Stimulated activated naive CD8-positive, alpha-beta T cell treated with anti-CD3 and anti-CD28 coated beads, Interleukin-15, amount 100 ng/mL, for 72 hours (primary cell): ENCODE measurements around the gene LONRF3.
A peak's percentile ranks its signal among the peaks of the same experiment; 100 is the strongest.

Source experiments
- ATAC-seq: fragments of 150-1000 bp; cut with Tn5 transposase; 2 replicates; pipeline ENCODE4 v1.10.0; 2021; ENCODE audit warnings: mild to moderate bottlenecking, moderate library complexity
- DNase-seq, 2 donors: peaks; one replicate each; pipeline ENCODE4 v3.0.0; 2021 to 2022
- H3K27ac Mint-ChIP-seq, 2 donors: one replicate each; pipeline ENCODE4 v1.8.0; 2022; ENCODE audit warnings: mild to moderate bottlenecking in 2 of 2, mixed read lengths in 2 of 2, moderate library complexity in 2 of 2
- H3K27me3 Mint-ChIP-seq: one replicate; pipeline ENCODE4 v1.8.0; 2022; ENCODE audit warnings: mixed read lengths
- H3K4me1 Mint-ChIP-seq: one replicate; pipeline ENCODE4 v1.8.0; 2022; ENCODE audit warnings: mild to moderate bottlenecking, mixed read lengths
- H3K4me3 Mint-ChIP-seq, 2 donors: one replicate each; pipeline ENCODE4 v1.8.0; 2022; ENCODE audit warnings: mild to moderate bottlenecking in 2 of 2, mixed read lengths in 2 of 2, moderate library complexity in 1 of 2
- H3K9me3 Mint-ChIP-seq, 2 donors: one replicate each; pipeline ENCODE4 v1.8.0; 2022; ENCODE audit warnings: mixed read lengths in 2 of 2

The LONRF3 gene

GRCh38 chrX:119042996-119043395, 68.6 kb downstream of the LONRF3 start:
- no peaks in the 10 kb centered on the region for H3K4me1 Mint-ChIP-seq
- no peak overlapping the region for H3K27ac Mint-ChIP-seq
- H3K27me3 Mint-ChIP-seq = peaks cover 8% of the 10 kb centered on the region
- no peaks in the 10 kb centered on the region for H3K9me3 Mint-ChIP-seq
- ATAC-seq (no peak), DNase-seq (no peak)
- no peak overlapping the region for H3K4me3 Mint-ChIP-seq

DNA sequence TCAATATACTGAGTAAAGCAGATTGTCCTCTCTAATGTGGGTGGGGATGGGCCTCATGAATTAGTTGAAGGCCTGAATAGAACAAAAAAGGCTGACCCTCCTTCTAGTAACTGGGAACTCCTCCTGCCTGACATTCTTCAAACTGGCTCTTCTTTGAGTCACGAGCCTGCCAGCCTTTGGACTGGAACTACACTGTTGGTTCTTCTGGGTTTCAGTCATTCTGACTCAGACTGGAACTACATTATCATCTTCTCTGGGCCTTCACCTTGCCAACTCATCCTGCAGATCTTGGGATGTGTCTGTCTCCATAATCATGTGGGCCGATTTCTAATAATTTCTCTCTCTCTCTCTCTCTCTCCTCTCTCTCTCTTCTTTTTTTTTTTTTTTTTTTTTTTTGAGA, 71.5 kb downstream of the LONRF3 start:
- ATAC-seq (no peak), DNase-seq (no peak)
- peaks cover 16% of the 10 kb centered on the region for H3K27me3 Mint-ChIP-seq
- H3K4me3 Mint-ChIP-seq = no peak overlapping the region
- H3K4me1 Mint-ChIP-seq = no peaks in the 10 kb centered on the region
- no peak overlapping the region for H3K27ac Mint-ChIP-seq
- H3K9me3 Mint-ChIP-seq = no peaks in the 10 kb centered on the region

- H3K4me3 Mint-ChIP-seq = no peak overlapping the region
- H3K4me1 Mint-ChIP-seq = no peaks in the 10 kb centered on the region
- ATAC-seq = no peak
- H3K27ac Mint-ChIP-seq = no peak overlapping the region
- H3K27me3 Mint-ChIP-seq = no peaks in the 10 kb centered on the region
- no peaks in the 10 kb centered on the region for H3K9me3 Mint-ChIP-seq
- no peak for DNase-seq
Observed at GRCh38 chrX:119055687-119056086, 81.3 kb downstream of the LONRF3 start.

DNA sequence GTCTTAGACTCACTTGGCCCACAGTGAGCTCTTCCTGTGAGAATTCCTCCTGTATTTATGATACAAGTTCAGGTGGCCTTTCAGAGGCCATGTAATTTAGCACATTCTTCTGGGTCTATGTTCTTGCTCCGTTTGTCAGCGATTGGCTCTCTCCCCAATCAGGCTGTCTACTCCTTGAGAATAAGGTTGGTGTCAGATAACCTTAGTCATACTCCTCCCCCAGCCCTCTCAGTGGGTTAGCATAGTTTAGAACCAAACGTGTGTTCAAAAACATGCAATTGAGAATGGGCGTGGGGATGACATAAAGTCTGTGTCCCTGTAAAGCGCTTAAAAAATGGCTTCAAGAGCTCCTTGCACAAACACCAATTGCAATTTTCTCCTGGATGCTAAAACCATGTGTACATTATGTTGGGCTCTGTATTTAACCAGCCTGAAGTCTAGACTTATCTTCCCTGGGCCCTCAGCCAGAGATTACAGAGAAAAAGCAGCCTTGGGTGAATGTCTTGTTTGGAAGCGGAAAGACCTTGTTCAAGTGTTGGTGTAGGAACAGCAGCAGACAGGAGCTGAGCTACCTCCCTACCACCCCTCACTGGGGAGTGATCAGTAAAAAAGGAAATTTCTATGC, 88.4 kb downstream of the LONRF3 start:
- H3K27me3 Mint-ChIP-seq = no peaks in the 10 kb centered on the region
- no peak for DNase-seq

DNA sequence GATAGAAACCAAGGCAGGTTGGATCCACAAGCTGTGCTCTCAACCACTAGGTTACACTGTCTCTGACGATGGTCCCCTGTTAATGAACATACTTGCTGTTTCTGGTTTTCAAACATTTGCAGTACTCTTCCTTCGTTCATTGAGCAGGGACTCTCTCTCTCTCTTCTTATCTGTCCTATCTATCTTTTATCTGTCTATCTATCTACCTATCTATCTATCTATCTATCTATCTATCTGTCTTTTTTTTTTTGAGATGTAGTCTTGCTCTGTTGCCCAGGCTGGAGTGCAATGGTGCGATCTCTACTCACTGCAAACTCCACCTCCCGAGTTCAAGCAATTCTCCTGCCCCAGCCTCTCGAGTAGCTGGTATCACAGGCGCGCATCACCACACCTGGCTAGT, 89.0 kb downstream of the LONRF3 start:
- H3K9me3 Mint-ChIP-seq = no peaks in the 10 kb centered on the region
- DNase-seq = no peak
- no peaks in the 10 kb centered on the region for H3K4me1 Mint-ChIP-seq
- H3K27me3 Mint-ChIP-seq = no peaks in the 10 kb centered on the region
- peak overlapping the region in 1 of 2 donors; percentile 2 for H3K27ac Mint-ChIP-seq
- H3K4me3 Mint-ChIP-seq = no peak overlapping the region
- no peak for ATAC-seq

More for the DNA sequence above, 88.4 kb downstream of the LONRF3 start:
- H3K27ac Mint-ChIP-seq = no peak overlapping the region
- no peak for ATAC-seq
- no peak overlapping the region for H3K4me3 Mint-ChIP-seq
- H3K9me3 Mint-ChIP-seq = no peaks in the 10 kb centered on the region
- no peaks in the 10 kb centered on the region for H3K4me1 Mint-ChIP-seq

DNA sequence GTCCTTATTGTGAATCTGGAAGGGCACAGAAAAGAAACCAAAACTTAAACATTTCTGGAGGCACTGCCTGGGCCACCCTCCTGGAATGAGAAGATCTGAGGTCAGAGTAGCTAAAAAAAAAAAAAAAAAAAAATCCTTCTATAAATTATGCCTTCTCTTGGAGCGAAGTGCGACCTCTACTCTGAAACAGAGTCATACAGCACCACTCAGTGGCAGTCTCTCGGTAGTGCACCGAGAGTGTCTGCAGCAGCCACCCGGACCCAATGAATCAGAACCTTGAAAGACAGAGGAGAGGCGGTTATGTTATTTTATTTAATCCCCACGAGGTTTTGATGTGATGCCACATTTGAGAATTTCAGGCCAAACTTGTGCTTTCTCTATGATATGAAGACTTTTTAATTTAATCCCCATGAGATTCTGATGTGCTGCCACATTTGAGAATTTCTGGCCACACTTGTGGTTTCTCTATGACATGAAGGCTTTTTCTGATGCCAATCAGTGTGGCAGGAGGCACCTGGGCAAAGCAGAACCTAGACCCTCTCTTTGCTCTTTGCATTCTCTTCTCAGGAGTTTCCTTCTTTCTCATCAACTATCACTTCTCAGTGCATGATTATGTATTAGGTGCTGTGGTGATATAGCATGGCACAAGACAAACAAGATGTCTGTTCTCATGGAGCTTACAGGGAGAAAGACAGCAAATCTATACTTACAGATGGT, 92.8 kb downstream of the LONRF3 start:
- Mint-ChIP-seq H3K4me3 (no peak overlapping the region), H3K27me3 (no peaks in the 10 kb centered on the region), H3K4me1 (no peaks in the 10 kb centered on the region), H3K9me3 (no peaks in the 10 kb centered on the region), H3K27ac (no peak overlapping the region)
- peak; percentile 72 for ATAC-seq
- DNase-seq = peak; percentile 25 to 54
